B cell (primary cell): Measurements from ENCODE around the gene MFSD2A.

ENCODE experiments used
- CTCF ChIP-seq: fragments of 200-600 bp; IDR thresholded peaks from one replicate; pipeline ENCODE4 v1.8.0; 2022; ENCODE audit warnings: antibody characterized with exemption, mild to moderate bottlenecking
- EZH2 ChIP-seq: IDR thresholded peaks from 2 replicates; pipeline ENCODE4 v1.6.1; 2012; ENCODE audit warnings: borderline replicate concordance, low read depth, mild to moderate bottlenecking, moderate library complexity, low read length; ENCODE audit not compliant: insufficient read depth, poor library complexity, severe bottlenecking

- no peak for TF ChIP-seq CTCF
- no peak for TF ChIP-seq EZH2
Measured at GRCh38 chr1:39926343-39926793, 28.6 kb upstream of the MFSD2A start.
